ENCODE results near the gene FGFBP2.

Gene FGFBP2

GRCh38 chr4:16001484-16001858, 38.5 kb upstream of the FGFBP2 start:
- TF ChIP-seq EZH2phosphoT487 (IDR thresholded peaks at IDR 0.05; ENCODE audit: borderline replicate concordance, low read length) = no peak
- TF ChIP-seq CTCF (IDR thresholded peaks at IDR 0.05; ENCODE audit: low read depth, low read length, poor library complexity, severe bottlenecking) = peak; percentile 92
- Histone ChIP-seq H3K9me3 (ENCODE audit: control insufficient read depth, insufficient read depth, low read length) (no peaks in the 10 kb centered on the region), H3K9me2 (replicated peaks; ENCODE audit: control insufficient read depth, low read length) (no peaks in the 10 kb centered on the region), H3K27me3 (ENCODE audit: control insufficient read depth, low read length) (peaks cover 15% of the 10 kb centered on the region; the same call in 1 of the 2 replicates), H3K4me2 (ENCODE audit: low read length) (peak overlapping the region; percentile 12; the same call in 1 of the 2 replicates), H3K27ac (ENCODE audit: low read depth, low read length) (no peak overlapping the region), H3K36me3 (ENCODE audit: control insufficient read depth, low read length) (no peaks in the 10 kb centered on the region), H3K79me2 (ENCODE audit: control insufficient read depth, low read length) (no peaks in the 10 kb centered on the region), H3K4me3 (ENCODE audit: low read length) (no peak overlapping the region), H3F3A (ENCODE audit: control insufficient read depth, insufficient read depth) (no peaks in the 10 kb centered on the region), H4K20me1 (ENCODE audit: control insufficient read depth, insufficient read depth, low read depth, low read length) (no peaks in the 10 kb centered on the region), H3K4me1 (ENCODE audit: control insufficient read depth, low read length) (no peaks in the 10 kb centered on the region)

GRCh38 chr4:16000708-16001483, 37.9 kb upstream of the FGFBP2 start:
- no peaks in the 10 kb centered on the region for H3K4me1 ChIP-seq (ENCODE audit: control insufficient read depth, low read length)
- no peak overlapping the region for H3K4me3 ChIP-seq (ENCODE audit: low read length)
- TF ChIP-seq EZH2phosphoT487 (IDR thresholded peaks at IDR 0.05; ENCODE audit: borderline replicate concordance, low read length) = no peak
- TF ChIP-seq CTCF (IDR thresholded peaks at IDR 0.05; ENCODE audit: low read depth, low read length, poor library complexity, severe bottlenecking) = no peak
- H3K4me2 ChIP-seq (ENCODE audit: low read length) = no peak overlapping the region
- no peaks in the 10 kb centered on the region for H3K9me3 ChIP-seq (ENCODE audit: control insufficient read depth, insufficient read depth, low read length)
- H3K36me3 ChIP-seq (ENCODE audit: control insufficient read depth, low read length) = no peaks in the 10 kb centered on the region
- no peaks in the 10 kb centered on the region for H3F3A ChIP-seq (ENCODE audit: control insufficient read depth, insufficient read depth)
- H3K27ac ChIP-seq (ENCODE audit: low read depth, low read length) = no peak overlapping the region
- H3K27me3 ChIP-seq (ENCODE audit: control insufficient read depth, low read length) = peaks cover 15% of the 10 kb centered on the region
- H4K20me1 ChIP-seq (ENCODE audit: control insufficient read depth, insufficient read depth, low read depth, low read length) = no peaks in the 10 kb centered on the region
- no peaks in the 10 kb centered on the region for H3K9me2 ChIP-seq (replicated peaks; ENCODE audit: control insufficient read depth, low read length)
- no peaks in the 10 kb centered on the region for H3K79me2 ChIP-seq (ENCODE audit: control insufficient read depth, low read length)

GRCh38 chr4:15996773-15997172, 33.8 kb upstream of the FGFBP2 start:
- no peak overlapping the region for H3K27ac ChIP-seq (ENCODE audit: low read depth, low read length)
- no peaks in the 10 kb centered on the region for H3F3A ChIP-seq (ENCODE audit: control insufficient read depth, insufficient read depth)
- no peaks in the 10 kb centered on the region for H3K9me3 ChIP-seq (ENCODE audit: control insufficient read depth, insufficient read depth, low read length)
- H3K4me2 ChIP-seq (ENCODE audit: low read length) = no peak overlapping the region
- no peaks in the 10 kb centered on the region for H3K9me2 ChIP-seq (replicated peaks; ENCODE audit: control insufficient read depth, low read length)
- TF ChIP-seq CTCF (IDR thresholded peaks at IDR 0.05; ENCODE audit: low read depth, low read length, poor library complexity, severe bottlenecking) (no peak), EZH2phosphoT487 (IDR thresholded peaks at IDR 0.05; ENCODE audit: borderline replicate concordance, low read length) (no peak)
- no peaks in the 10 kb centered on the region for H3K4me1 ChIP-seq (ENCODE audit: control insufficient read depth, low read length)
- no peaks in the 10 kb centered on the region for H3K36me3 ChIP-seq (ENCODE audit: control insufficient read depth, low read length)
- H3K4me3 ChIP-seq (ENCODE audit: low read length) = no peak overlapping the region
- H4K20me1 ChIP-seq (ENCODE audit: control insufficient read depth, insufficient read depth, low read depth, low read length) = no peaks in the 10 kb centered on the region
- H3K27me3 ChIP-seq (ENCODE audit: control insufficient read depth, low read length) = peaks cover 7% of the 10 kb centered on the region
- no peaks in the 10 kb centered on the region for H3K79me2 ChIP-seq (ENCODE audit: control insufficient read depth, low read length)

Data from DOHH2 (cell line).